HCT116 (cell line): ENCODE measurements around the gene ARMS2. TPM values are rescaled to one million over a fixed set of nuclear protein-coding genes. Genes with fewer than 3 reads are reported as not detected.

ENCODE experiments used
- ATAC-seq: fragments of 200-7000 bp; cut with Tn5 transposase; 2 replicates; pipeline ENCODE4 v1.9.1; 2020; ENCODE audit warnings: mild to moderate bottlenecking, moderate library complexity
- BruUV-seq: library from RNA; stranded (reverse); fragments of 400-500 nt; replicated peaks from 2 replicates; lab custom pipeline; 2021; lab: Mats Ljungman, UMichigan
- CTCF ChIA-PET: fragments of 300-600 bp; sonication (Branson Sonifier 250); formaldehyde crosslinking; loops from one replicate; lab custom pipeline; 2021; ENCODE audit warnings: antibody characterized with exemption; lab: Charles Lee
- POLR2A ChIA-PET: fragments of 300-600, 350-600 bp; sonication (Branson Sonifier 250); formaldehyde crosslinking; loops from one replicate; lab custom pipeline; 2021; ENCODE audit warnings: antibody characterized with exemption; lab: Charles Lee
- RAD21 ChIA-PET, 2 experiments: fragments of 300-600 bp; sonication (Branson Sonifier 250); formaldehyde crosslinking; loops; one replicate each; lab custom pipeline; 2023; ENCODE audit warnings: low total read pairs in 2 of 2; ENCODE audit not compliant: uncharacterized antibody in 2 of 2, unreplicated experiment in 2 of 2, low non-redundant PET in 1 of 2; lab: Charles Lee
- DNase-seq: peaks from one replicate; pipeline ENCODE4 v3.0.0-alpha.2; 2010; ENCODE audit warnings: low read depth, low spot score
- H2AFZ ChIP-seq: fragments of 200-600 bp; shearing (Covaris generic), sonication (generic); 2 replicates; pipeline ENCODE4 v1.6.1; 2017; ENCODE audit warnings: low read depth, mixed run types, mixed read lengths, antibody characterized with exemption, low read length; ENCODE audit not compliant: poor library complexity, severe bottlenecking
- H3K27ac ChIP-seq: 2 replicates; pipeline ENCODE4 v1.5.1; 2012; ENCODE audit warnings: low read depth, low read length
- H3K27me3 ChIP-seq: fragments of 200-600 bp; sonication (generic); 2 replicates; pipeline ENCODE4 v1.6.1; 2016; ENCODE audit warnings: mixed run types, low read length, mixed read lengths; ENCODE audit not compliant: insufficient read depth
- H3K36me3 ChIP-seq, 2 experiments: fragments of 200-500 bp in 1 of 2; fragments of 200-600 bp in 1 of 2; sonication (Bioruptor generic) in 1 of 2; sonication (generic) in 1 of 2; 2 replicates each; pipeline versions ENCODE4 v1.5.1 to v1.6.1; 2014 to 2016; ENCODE audit warnings: low read length in 2 of 2, inconsistent platforms in 1 of 2, mixed read lengths in 1 of 2, mixed run types in 1 of 2; ENCODE audit not compliant: insufficient read depth in 2 of 2, control insufficient read depth in 1 of 2
- H3K4me1 ChIP-seq, 2 experiments: fragments of 200-600 bp in 1 of 2; sonication (generic) in 1 of 2; 2 replicates each; pipeline versions ENCODE4 v1.5.1 to v1.6.1; 2012 to 2017; ENCODE audit warnings: low read length in 2 of 2, inconsistent platforms in 1 of 2, mild to moderate bottlenecking in 1 of 2, mixed read lengths in 1 of 2, mixed run types in 1 of 2, moderate library complexity in 1 of 2; ENCODE audit not compliant: insufficient read depth in 2 of 2, control insufficient read depth in 1 of 2
- H3K4me2 ChIP-seq: fragments of 200-600 bp; sonication (generic); 2 replicates; pipeline ENCODE4 v1.6.1; 2017; ENCODE audit warnings: mixed run types, low read length, mixed read lengths
- H3K4me3 ChIP-seq, 2 experiments: fragments of 200-600 bp in 1 of 2; sonication (generic) in 1 of 2; replicated peaks in 1 of 2; 2 replicates each; pipeline ENCODE4 v1.5.1; 2011 to 2016; ENCODE audit warnings: low read length in 2 of 2, control low read depth in 1 of 2, low read depth in 1 of 2, mild to moderate bottlenecking in 1 of 2, mixed read lengths in 1 of 2, mixed run types in 1 of 2
- H3K79me2 ChIP-seq: fragments of 200-600 bp; sonication (generic); 2 replicates; pipeline ENCODE4 v1.6.1; 2017; ENCODE audit warnings: mild to moderate bottlenecking, mixed run types, low read length, moderate library complexity, mixed read lengths; ENCODE audit not compliant: insufficient read depth
- H3K9ac ChIP-seq: fragments of 200-600 bp; sonication (generic); 2 replicates; pipeline ENCODE4 v1.6.1; 2016; ENCODE audit warnings: low read length, mixed read lengths
- H3K9me2 ChIP-seq: fragments of 200-600 bp; sonication (generic), shearing (Covaris generic); 2 replicates; pipeline ENCODE4 v1.6.1; 2017; ENCODE audit warnings: mixed run types, mild to moderate bottlenecking, moderate library complexity; ENCODE audit not compliant: insufficient read depth
- H3K9me3 ChIP-seq, 2 experiments: fragments of 200-500 bp in 1 of 2; fragments of 200-600 bp in 1 of 2; sonication (Bioruptor generic) in 1 of 2; sonication (generic) in 1 of 2; 2 replicates each; pipeline ENCODE4 v1.6.1; 2014 to 2017; ENCODE audit warnings: low read length in 2 of 2, mixed read lengths in 2 of 2, inconsistent platforms in 1 of 2, low read depth in 1 of 2, mild to moderate bottlenecking in 1 of 2, mixed run types in 1 of 2, moderate library complexity in 1 of 2; ENCODE audit not compliant: control insufficient read depth in 1 of 2, insufficient read depth in 1 of 2
- H4K20me1 ChIP-seq: fragments of 200-600 bp; sonication (generic), shearing (Covaris generic); 2 replicates; pipeline ENCODE4 v1.6.1; 2017; ENCODE audit warnings: mixed run types, mild to moderate bottlenecking, moderate library complexity; ENCODE audit not compliant: insufficient read depth
- CBX3 ChIP-seq: IDR thresholded peaks from 2 replicates; pipeline ENCODE4 v1.6.1; 2012; ENCODE audit warnings: low read depth
- EGR1 ChIP-seq: IDR thresholded peaks from 2 replicates; pipeline ENCODE4 v1.6.1; 2012; ENCODE audit warnings: low read depth
- ELF1 ChIP-seq: IDR thresholded peaks from 2 replicates; pipeline ENCODE4 v1.6.1; 2012; ENCODE audit warnings: low read depth, borderline replicate concordance
- JUND ChIP-seq: IDR thresholded peaks from 2 replicates; pipeline ENCODE4 v1.6.1; 2012
- POLR2AphosphoS5 ChIP-seq: IDR thresholded peaks from 2 replicates; pipeline ENCODE4 v1.6.1; 2011; ENCODE audit warnings: mild to moderate bottlenecking, low read depth, low read length, moderate library complexity
- RAD21 ChIP-seq: IDR thresholded peaks from 2 replicates; pipeline ENCODE4 v1.6.1; 2012; ENCODE audit warnings: low read depth, mild to moderate bottlenecking
- SIN3A ChIP-seq: IDR thresholded peaks from 2 replicates; pipeline ENCODE4 v1.6.1; 2012; ENCODE audit warnings: low read depth
- TCF7L2 ChIP-seq: IDR thresholded peaks from 2 replicates; pipeline ENCODE4 v1.7.0; 2011; ENCODE audit warnings: borderline replicate concordance, inconsistent platforms; ENCODE audit not compliant: insufficient read depth, insufficient read length; ENCODE audit errors: extremely low read depth
- YY1 ChIP-seq: IDR thresholded peaks from 2 replicates; pipeline ENCODE4 v1.6.1; 2011; ENCODE audit warnings: low read length, low read depth, moderate library complexity, mild to moderate bottlenecking; ENCODE audit not compliant: insufficient replicate concordance; ENCODE audit errors: extremely low read depth
- intact Hi-C: fragments of 100-400 bp; cut with micrococcal nuclease; formaldehyde crosslinking; loops from 2 replicates; pipeline ENCODE4 v1.10.0; 2022
- total RNA-seq: library from RNA; stranded (reverse); gene quantifications from one replicate; pipeline ENCODE4 v1.2.1, GENCODE V29; 2021; ENCODE audit not compliant: unreplicated experiment
- TF ChIP-seq, protein P1 (sequence below), 3 experiments: fragments of 200-600 bp in 1 of 3; sonication (generic) in 1 of 3; IDR thresholded peaks in 2 of 3; conservative IDR thresholded peaks in 1 of 3; 2 replicates each; pipeline ENCODE4 v1.5.1; 2012 to 2017; ENCODE audit warnings: low read depth in 2 of 3, low read length in 2 of 3, antibody characterized with exemption in 1 of 3, borderline replicate concordance in 1 of 3, control low read depth in 1 of 3, mild to moderate bottlenecking in 1 of 3, mixed read lengths in 1 of 3, mixed run types in 1 of 3, moderate library complexity in 1 of 3; ENCODE audit not compliant: insufficient read depth in 1 of 3
- TF ChIP-seq, protein P2 (sequence below): IDR thresholded peaks from 2 replicates; pipeline ENCODE4 v1.6.1; 2012
- TF ChIP-seq, protein P3 (sequence below): IDR thresholded peaks from 2 replicates; pipeline ENCODE4 v1.6.1; 2011; ENCODE audit warnings: mild to moderate bottlenecking, low read length, moderate library complexity; ENCODE audit not compliant: insufficient replicate concordance; ENCODE audit errors: extremely low read depth

Gene ARMS2
- total RNA-seq, 1 experiment from 2014 or later: not detected

DNA sequence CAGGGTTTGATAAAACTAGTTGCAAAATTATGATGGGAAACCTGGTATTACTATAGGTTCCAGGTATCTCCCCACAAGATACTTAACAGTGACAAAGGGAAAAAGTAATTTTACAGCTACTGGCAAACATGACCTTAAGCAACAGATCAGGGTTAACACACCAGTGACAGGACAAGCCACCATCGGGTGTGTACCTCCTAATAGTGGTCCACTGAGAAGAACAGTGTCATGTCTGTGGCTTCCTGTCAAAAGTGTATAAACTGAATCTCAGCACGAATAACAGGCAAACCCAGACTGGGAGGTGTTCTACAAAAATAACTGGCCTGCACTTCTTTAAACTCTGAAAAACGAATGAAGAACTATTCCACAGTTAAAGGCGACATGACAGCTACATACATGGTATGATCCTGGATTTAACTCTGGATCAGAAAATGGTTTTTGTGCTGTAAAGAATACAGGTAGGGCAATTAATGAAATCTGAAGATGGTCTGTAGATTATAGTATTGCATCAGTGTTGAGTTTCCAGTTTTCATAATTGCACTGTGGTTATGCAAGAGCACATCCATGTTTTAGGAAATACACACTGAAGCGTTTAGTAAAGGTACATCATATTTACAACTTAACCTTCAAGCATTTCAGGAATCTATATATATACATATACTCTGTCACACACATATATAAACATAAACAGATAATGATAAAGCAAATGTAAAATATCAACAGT, 32.0 kb upstream of the ARMS2 start:
- Histone ChIP-seq H3K79me2 (no peaks in the 10 kb centered on the region), H4K20me1 (no peaks in the 10 kb centered on the region)
- TF ChIP-seq, protein P1, sequence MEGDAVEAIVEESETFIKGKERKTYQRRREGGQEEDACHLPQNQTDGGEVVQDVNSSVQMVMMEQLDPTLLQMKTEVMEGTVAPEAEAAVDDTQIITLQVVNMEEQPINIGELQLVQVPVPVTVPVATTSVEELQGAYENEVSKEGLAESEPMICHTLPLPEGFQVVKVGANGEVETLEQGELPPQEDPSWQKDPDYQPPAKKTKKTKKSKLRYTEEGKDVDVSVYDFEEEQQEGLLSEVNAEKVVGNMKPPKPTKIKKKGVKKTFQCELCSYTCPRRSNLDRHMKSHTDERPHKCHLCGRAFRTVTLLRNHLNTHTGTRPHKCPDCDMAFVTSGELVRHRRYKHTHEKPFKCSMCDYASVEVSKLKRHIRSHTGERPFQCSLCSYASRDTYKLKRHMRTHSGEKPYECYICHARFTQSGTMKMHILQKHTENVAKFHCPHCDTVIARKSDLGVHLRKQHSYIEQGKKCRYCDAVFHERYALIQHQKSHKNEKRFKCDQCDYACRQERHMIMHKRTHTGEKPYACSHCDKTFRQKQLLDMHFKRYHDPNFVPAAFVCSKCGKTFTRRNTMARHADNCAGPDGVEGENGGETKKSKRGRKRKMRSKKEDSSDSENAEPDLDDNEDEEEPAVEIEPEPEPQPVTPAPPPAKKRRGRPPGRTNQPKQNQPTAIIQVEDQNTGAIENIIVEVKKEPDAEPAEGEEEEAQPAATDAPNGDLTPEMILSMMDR (IDR thresholded peaks at IDR 0.05 in 2 of 3, conservative IDR thresholded peaks at IDR 0.05 in 1 of 3; ENCODE audit: borderline replicate concordance in 1 of 3, insufficient read depth in 1 of 3, low read depth in 2 of 3, low read length in 2 of 3): no peak
- TF ChIP-seq YY1: no peak
- TF ChIP-seq, protein P2, sequence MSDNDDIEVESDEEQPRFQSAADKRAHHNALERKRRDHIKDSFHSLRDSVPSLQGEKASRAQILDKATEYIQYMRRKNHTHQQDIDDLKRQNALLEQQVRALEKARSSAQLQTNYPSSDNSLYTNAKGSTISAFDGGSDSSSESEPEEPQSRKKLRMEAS: no peak
- TF ChIP-seq EGR1: no peak
- TF ChIP-seq CBX3: no peak
- TF ChIP-seq SIN3A: no peak
- TF ChIP-seq, protein P3, sequence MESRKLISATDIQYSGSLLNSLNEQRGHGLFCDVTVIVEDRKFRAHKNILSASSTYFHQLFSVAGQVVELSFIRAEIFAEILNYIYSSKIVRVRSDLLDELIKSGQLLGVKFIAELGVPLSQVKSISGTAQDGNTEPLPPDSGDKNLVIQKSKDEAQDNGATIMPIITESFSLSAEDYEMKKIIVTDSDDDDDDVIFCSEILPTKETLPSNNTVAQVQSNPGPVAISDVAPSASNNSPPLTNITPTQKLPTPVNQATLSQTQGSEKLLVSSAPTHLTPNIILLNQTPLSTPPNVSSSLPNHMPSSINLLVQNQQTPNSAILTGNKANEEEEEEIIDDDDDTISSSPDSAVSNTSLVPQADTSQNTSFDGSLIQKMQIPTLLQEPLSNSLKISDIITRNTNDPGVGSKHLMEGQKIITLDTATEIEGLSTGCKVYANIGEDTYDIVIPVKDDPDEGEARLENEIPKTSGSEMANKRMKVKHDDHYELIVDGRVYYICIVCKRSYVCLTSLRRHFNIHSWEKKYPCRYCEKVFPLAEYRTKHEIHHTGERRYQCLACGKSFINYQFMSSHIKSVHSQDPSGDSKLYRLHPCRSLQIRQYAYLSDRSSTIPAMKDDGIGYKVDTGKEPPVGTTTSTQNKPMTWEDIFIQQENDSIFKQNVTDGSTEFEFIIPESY: no peak
- TF ChIP-seq POLR2AphosphoS5: no peak
- no peak for TF ChIP-seq TCF7L2
- no peak for TF ChIP-seq ELF1
- TF ChIP-seq RAD21: no peak
- TF ChIP-seq JUND: no peak
- TF ChIP-seq, all 23 proteins: peak for 0
- Histone ChIP-seq H2AFZ (no peak overlapping the region), H3K4me3 (no peak overlapping the region), H3K27ac (no peak overlapping the region), H3K9me3 (no peaks in the 10 kb centered on the region), H3K36me3 (peaks cover 5 to 7% of the 10 kb centered on the region in 2 experiments; a peak in 2 of 4 replicates), H3K4me1 (no peaks in the 10 kb centered on the region), H3K4me2 (no peak overlapping the region), H3K9ac (no peak overlapping the region), H3K9me2 (no peaks in the 10 kb centered on the region), H3K27me3 (no peaks in the 10 kb centered on the region)
- BruUV-seq: no TSS peak
- ChIA-PET RAD21 (no interaction called here), POLR2A (no interaction called here), CTCF (interaction anchor here (1.7 kb wide), 1 partner anchor 143 kb away, joined by 5 read pairs; no protein-coding TSS in a partner anchor)
- intact Hi-C loops: no loop called here
- ATAC-seq: no peak
- no peak for DNase-seq
